ENCODE results near the gene CEP55. TPM values are rescaled to one million over a fixed set of nuclear protein-coding genes. Genes with fewer than 3 reads are reported as not detected.
A peak's percentile ranks its signal among the peaks of the same experiment; 100 is the strongest.

Gene CEP55
- polyA plus RNA-seq, 1 experiment, result 16.3 TPM

DNA sequence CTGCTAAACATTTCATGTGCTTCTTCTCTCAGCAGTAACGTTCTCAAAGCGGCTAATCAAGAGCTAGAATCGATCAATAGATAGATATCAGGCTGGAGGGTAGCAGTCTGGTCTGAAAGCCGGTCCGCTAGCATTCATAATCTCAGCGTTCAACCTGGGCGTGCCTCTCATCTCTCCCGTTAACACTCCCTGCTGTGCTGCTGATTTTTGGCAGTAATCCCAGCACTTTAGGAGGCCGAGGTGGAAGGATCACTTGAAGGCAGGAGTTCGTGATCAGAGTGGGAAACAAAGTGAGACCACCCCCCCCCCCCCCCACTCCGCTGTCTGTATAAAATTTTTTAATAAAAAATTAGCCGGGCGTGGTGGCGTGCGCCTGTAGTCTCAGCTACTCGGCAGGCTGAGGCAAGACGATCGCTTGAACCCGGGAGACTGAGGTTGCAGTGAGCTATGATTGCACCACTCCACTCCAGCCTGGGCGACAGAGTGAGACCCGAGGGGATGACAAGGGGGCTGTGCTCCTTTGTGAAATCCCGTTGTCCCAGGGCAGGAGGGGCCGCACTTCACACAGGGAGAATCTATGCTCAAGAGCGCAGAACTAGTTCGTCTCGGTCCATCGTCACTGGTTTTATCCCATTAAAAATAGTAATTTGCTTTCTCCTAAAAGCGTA lies 624 bp upstream of the CEP55 start:
- Histone ChIP-seq H3K9me3 (ENCODE audit: control insufficient read depth, insufficient read depth, low read length) (no peaks in the 10 kb centered on the region), H3K27me3 (ENCODE audit: control insufficient read depth, insufficient read depth, low read length) (no peaks in the 10 kb centered on the region), H3K4me3 (ENCODE audit: low read depth, low read length) (peak overlapping the region; percentile 82), H3K27ac (ENCODE audit: low read depth, low read length) (peak overlapping the region; percentile 39)
- ChIA-PET POLR2A (interaction anchor here (0.6 to 1.0 kb wide), 4 partner anchors 12 to 143 kb away, joined by 3 to 11 read pairs (median 3); partner anchors contain the start of gene MYOF), CTCF (interaction anchor here (0.6 to 4.0 kb wide), 7 partner anchors 9 to 431 kb away, joined by 3 to 30 read pairs (median 4); partner anchors contain the start of gene MYOF)
- DNase-seq (ENCODE audit: low read depth, low spot score), result no peak
- TF ChIP-seq, protein P1, sequence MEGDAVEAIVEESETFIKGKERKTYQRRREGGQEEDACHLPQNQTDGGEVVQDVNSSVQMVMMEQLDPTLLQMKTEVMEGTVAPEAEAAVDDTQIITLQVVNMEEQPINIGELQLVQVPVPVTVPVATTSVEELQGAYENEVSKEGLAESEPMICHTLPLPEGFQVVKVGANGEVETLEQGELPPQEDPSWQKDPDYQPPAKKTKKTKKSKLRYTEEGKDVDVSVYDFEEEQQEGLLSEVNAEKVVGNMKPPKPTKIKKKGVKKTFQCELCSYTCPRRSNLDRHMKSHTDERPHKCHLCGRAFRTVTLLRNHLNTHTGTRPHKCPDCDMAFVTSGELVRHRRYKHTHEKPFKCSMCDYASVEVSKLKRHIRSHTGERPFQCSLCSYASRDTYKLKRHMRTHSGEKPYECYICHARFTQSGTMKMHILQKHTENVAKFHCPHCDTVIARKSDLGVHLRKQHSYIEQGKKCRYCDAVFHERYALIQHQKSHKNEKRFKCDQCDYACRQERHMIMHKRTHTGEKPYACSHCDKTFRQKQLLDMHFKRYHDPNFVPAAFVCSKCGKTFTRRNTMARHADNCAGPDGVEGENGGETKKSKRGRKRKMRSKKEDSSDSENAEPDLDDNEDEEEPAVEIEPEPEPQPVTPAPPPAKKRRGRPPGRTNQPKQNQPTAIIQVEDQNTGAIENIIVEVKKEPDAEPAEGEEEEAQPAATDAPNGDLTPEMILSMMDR (IDR thresholded peaks at IDR 0.05; ENCODE audit: low read depth, low read length), result no peak

DNA sequence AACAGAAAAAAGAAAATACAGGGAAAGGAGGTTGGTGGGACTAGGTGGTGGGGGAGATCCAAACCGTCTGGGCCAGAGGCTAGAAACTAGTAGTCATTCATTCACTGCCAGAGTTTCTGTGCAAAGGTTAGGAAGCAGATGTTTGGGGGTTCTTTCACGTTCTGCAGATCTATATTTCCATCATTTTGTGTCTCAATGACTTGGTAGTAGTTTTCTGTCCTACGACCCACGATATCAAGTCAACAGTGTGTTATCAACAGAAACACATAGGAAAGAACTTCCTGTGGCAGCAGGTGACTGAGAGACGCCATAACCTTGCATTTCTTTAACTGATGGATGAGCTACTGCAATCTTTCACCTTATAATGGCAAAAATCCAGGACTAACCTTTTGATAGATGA lies 1.8 kb downstream of the CEP55 start:
- TF ChIP-seq, protein P1 (IDR thresholded peaks at IDR 0.05; ENCODE audit: low read depth, low read length), result no peak
- Histone ChIP-seq H3K4me3 (ENCODE audit: low read depth, low read length) (no peak overlapping the region; the same call in 1 of the 2 replicates), H3K27ac (ENCODE audit: low read depth, low read length) (no peak overlapping the region), H3K9me3 (ENCODE audit: control insufficient read depth, insufficient read depth, low read length) (no peaks in the 10 kb centered on the region), H3K27me3 (ENCODE audit: control insufficient read depth, insufficient read depth, low read length) (no peaks in the 10 kb centered on the region)
- POLR2A ChIA-PET, result no interaction called here
- DNase-seq (ENCODE audit: low read depth, low spot score), result no peak
- CTCF ChIA-PET, result interaction anchor here (1.1 kb wide), 1 partner anchor 15 kb away, joined by 3 read pairs; no protein-coding TSS in a partner anchor

DNA sequence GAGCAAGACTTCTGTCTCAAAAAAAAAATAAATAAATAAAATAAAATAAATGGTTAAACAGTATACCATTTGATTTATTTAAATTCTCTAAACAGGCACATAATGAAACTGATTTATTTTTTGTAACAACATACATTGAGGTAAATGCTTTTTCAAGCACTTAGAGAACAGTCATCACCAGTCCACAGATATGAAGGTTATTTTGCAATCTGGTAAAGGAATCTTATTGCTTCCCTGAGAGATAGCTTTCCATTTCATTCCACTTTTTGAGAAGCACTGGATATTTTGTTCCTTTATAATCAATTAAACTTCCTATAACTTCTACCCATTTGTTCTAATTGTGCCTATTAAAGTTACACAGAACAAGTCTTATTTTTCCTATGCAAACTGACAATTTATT lies 5.2 kb downstream of the CEP55 start:
- no peak overlapping the region for H3K4me3 ChIP-seq (ENCODE audit: low read depth, low read length)
- DNase-seq (ENCODE audit: low read depth, low spot score), result no peak
- ChIA-PET CTCF (interaction anchor here (1.0 to 3.7 kb wide), 5 partner anchors 11 to 149 kb away, joined by 3 to 39 read pairs (median 15); partner anchors contain the start of gene MYOF), POLR2A (no interaction called here)
- H3K27ac ChIP-seq (ENCODE audit: low read depth, low read length), result no peak overlapping the region
- H3K27me3 ChIP-seq (ENCODE audit: control insufficient read depth, insufficient read depth, low read length), result no peaks in the 10 kb centered on the region
- no peaks in the 10 kb centered on the region for H3K9me3 ChIP-seq (ENCODE audit: control insufficient read depth, insufficient read depth, low read length)
- TF ChIP-seq, protein P1 (IDR thresholded peaks at IDR 0.05; ENCODE audit: low read depth, low read length), result no peak

DNA sequence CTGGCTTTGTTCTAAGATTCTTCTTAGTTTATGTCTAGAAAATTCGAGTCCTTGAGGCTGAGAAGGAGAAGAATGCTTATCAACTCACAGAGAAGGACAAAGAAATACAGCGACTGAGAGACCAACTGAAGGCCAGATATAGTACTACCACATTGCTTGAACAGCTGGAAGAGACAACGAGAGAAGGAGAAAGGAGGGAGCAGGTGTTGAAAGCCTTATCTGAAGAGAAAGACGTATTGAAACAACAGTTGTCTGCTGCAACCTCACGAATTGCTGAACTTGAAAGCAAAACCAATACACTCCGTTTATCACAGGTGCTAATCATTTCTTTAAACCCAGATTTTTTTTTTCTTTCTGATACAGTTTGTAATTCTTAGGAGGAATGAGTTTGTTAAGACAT lies 6.7 kb downstream of the CEP55 start:
- TF ChIP-seq, protein P1 (IDR thresholded peaks at IDR 0.05; ENCODE audit: low read depth, low read length), result no peak
- ChIA-PET POLR2A (no interaction called here), CTCF (interaction anchor here (0.8 to 3.7 kb wide), 5 partner anchors 9 to 178 kb away, joined by 3 to 39 read pairs (median 15); partner anchors contain the start of gene MYOF)
- Histone ChIP-seq H3K9me3 (ENCODE audit: control insufficient read depth, insufficient read depth, low read length) (no peaks in the 10 kb centered on the region), H3K27me3 (ENCODE audit: control insufficient read depth, insufficient read depth, low read length) (no peaks in the 10 kb centered on the region), H3K27ac (ENCODE audit: low read depth, low read length) (no peak overlapping the region), H3K4me3 (ENCODE audit: low read depth, low read length) (no peak overlapping the region)
- DNase-seq (ENCODE audit: low read depth, low spot score), result no peak

DNA sequence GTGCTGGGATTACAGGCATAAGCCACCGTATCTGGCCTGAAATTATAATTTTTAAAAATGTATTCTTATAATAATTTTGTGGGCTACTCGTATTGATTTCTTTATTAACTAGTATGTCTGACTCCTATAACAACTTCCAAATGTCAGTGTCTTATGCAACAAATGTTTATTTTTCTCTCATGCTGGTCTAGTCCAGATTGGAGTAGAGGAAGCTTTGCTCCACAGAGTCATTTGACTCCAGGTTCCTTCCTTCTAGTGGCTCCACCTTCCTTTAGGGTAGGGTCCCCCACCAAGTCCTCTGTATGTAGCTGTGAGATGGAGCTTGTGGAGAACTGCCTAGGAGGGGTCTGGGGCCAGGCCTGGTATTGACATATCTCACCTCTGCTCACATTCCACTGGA lies 8.7 kb downstream of the CEP55 start:
- H3K27ac ChIP-seq (ENCODE audit: low read depth, low read length), result no peak overlapping the region
- no peaks in the 10 kb centered on the region for H3K9me3 ChIP-seq (ENCODE audit: control insufficient read depth, insufficient read depth, low read length)
- no peak for DNase-seq (ENCODE audit: low read depth, low spot score)
- no peak overlapping the region for H3K4me3 ChIP-seq (ENCODE audit: low read depth, low read length)
- CTCF ChIA-PET, result interaction anchor here (0.8 to 3.7 kb wide), 4 partner anchors 128 to 152 kb away, joined by 5 to 39 read pairs (median 8); no protein-coding TSS in a partner anchor
- H3K27me3 ChIP-seq (ENCODE audit: control insufficient read depth, insufficient read depth, low read length), result no peaks in the 10 kb centered on the region
- TF ChIP-seq, protein P1 (IDR thresholded peaks at IDR 0.05; ENCODE audit: low read depth, low read length), result no peak
- POLR2A ChIA-PET, result no interaction called here
